ENCODE measurements around the gene COL28A1.

COL28A1 gene

DNA sequence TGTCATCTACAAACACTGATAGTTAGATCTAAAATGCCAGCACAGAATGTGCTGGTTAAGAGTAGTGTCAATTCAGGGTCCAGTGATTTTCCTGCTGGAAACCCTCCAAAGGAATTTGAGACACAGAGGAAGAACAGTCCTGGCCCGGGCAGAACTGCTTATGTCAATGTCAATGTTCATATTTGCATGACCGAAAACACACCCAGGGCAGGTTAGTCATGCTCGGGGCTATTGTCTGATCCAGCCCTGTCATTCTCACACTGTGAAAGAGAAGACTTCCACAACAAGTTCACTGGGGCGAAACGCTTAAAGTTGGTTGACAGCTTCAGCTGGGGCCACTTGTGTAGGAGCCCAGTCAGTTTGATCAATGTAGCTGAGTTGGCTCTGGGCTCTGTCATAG is 214.0 kb downstream of the COL28A1 start:
- no peak for DNase-seq

DNA sequence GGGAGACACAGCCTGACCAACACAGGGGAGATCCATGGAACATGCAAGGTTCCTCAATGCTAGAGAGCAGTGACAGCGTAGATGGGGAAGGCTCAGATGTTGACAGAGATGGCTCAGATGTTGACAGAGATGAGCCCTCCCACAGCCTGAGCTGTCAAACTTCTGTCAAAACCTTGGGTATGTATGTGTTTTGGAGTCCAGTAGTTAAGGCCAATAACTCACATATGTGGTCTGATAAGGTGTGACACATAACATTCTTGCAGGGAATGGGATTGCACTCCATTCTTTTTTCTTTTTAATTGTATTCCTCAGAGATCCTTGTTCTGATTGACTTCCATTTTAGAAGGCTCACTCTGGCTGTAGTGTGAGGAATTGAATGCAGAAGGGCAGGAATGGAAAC is 217.1 kb downstream of the COL28A1 start:
- DNase-seq: no peak

DNA sequence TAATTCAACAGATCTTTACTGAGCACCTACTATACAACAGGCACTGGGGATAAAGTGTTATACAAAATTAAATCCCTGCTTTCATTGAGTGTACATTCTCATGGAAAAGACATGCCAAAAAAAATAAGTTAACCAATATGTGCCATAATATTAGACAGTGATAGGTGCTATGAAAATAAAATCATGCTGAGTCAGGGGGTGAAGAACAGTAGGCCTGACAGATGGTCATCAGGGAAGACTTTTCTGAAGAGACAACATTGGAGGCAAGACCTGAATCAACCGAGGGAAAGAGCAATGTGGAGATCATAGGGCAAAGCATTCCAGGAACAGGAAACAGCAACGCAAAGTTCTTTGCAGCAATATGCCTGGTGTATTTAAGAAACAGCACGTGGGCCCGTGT is 217.8 kb downstream of the COL28A1 start:
- no peak for DNase-seq

DNA sequence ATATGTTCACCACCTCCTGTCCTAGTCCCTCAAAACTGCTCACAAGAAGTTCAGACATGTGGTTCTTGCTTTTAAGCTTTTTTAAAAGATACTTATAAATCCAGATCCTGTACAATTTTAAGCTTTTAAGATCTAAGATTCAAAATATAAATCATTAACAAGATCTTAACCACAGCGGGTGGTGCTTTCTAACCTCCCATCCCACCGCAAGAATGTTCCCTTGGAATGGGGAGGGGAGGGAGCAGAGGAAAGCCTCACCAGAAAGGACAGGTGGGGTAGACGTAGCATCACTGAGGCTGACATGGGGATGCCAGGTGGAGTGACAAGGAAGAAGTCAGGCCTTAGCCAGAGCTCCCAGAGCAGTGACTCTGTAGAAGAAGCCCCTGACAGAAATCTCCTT is 219.8 kb downstream of the COL28A1 start:
- DNase-seq: no peak

DNA sequence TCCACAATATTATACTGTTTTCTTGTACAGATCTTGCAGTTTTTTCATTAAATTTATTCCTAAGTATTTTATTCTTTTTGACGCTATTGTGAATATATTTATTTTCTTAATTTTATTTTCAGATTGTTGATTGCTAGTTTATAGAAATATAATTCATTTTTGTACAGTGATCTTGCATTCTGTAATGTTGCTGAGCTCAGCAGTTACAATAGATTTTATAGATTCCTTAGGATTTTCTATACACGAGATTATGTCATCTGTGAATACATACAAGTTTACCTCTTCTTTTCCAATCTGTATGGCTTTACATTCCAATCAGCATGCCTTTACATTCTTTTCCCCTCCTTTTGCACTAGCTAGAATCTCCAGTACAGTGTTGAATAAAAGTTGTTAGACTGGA is 223.3 kb downstream of the COL28A1 start:
- no peak for DNase-seq

DNA sequence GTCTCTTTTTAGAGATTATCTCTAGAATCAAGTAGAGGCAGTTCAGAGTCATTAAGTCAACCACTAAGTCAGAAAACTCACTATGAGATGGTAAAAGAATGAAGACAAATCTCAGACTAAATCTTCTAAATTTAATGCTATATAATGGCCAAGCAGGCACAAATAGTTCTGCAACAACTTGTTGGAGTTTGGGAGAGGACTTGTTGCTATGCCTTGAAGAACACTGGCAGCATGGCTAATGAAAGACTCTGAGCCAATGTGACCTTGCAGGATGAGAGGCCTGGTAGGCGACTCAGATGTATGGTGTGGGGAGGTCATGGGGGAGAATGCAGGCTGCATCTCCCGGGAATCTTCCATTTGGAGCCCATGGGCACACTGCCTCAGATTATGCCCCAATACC is 224.7 kb downstream of the COL28A1 start:
- no peak for DNase-seq

DNA sequence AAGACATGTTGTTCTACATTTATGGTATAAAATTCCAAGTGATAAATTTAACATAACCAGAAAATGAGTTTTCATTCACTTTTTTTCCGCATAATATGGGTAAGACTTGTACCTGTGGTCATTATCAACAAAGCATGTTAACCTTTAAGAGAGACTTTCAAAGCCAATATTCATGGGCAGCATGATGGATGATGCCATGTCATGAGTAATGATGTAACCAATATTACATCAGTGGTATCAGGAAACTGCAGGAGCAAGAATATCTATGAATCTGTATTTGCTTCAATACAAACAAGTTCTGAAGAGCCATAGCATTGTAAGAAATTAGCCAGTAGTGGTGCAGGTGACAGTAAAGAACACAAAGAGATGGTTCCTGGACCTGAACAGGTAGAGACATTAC is 226.5 kb downstream of the COL28A1 start:
- DNase-seq: no peak
